ENCODE data around the gene MAGI2.

Gene MAGI2

DNA sequence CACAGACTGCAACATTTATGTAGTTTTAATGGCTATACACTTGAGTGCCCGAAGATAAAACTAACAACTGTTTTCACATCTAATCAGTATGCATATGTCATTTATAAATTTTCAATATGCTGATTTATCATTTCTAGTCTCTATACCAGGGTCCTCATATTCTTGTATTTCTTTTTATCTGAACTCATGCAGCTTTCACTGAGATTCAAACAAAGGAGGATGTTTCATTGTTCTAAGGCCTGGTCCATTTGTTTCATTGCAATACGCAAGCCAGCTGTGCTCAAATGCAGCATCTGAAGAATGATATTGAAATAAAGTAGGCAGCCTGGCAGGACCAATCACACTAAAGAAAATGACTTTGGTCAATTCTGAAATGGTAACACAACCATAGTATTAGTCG, 31.7 kb downstream of the MAGI2 start:
- no peaks in the 10 kb centered on the region for H3K9me3 Mint-ChIP-seq
- ATAC-seq (replicated peaks) (no peak), DNase-seq (no peak)
- no peak overlapping the region for H3K27ac Mint-ChIP-seq
- no peaks in the 10 kb centered on the region for H3K27me3 Mint-ChIP-seq
- H3K36me3 Mint-ChIP-seq = no peaks in the 10 kb centered on the region
- no peaks in the 10 kb centered on the region for H3K4me1 Mint-ChIP-seq
- no peak overlapping the region for H3K4me3 Mint-ChIP-seq

DNA sequence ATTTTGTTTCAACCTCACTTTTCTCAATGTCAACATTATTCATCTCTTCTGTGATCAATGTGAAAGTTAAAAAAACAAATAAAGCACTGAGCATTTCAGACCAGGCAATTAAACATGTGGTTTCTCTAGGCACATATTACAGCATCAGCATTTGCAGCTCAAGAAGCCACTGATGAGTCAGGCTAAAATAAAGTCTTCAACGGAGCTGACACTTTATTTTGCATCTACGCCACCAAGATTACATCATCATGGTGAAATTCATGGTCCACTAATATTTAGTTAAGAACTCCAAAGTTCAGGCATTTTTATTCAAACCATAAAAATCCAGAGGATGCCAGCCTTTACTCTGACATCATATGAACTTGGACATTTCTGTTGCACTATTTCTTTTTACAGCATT, 33.0 kb downstream of the MAGI2 start:
- Mint-ChIP-seq H3K9me3 (no peaks in the 10 kb centered on the region), H3K27me3 (no peaks in the 10 kb centered on the region), H3K36me3 (no peaks in the 10 kb centered on the region), H3K27ac (no peak overlapping the region), H3K4me1 (no peaks in the 10 kb centered on the region), H3K4me3 (no peak overlapping the region)
- ATAC-seq (replicated peaks) = no peak
- DNase-seq = no peak

DNA sequence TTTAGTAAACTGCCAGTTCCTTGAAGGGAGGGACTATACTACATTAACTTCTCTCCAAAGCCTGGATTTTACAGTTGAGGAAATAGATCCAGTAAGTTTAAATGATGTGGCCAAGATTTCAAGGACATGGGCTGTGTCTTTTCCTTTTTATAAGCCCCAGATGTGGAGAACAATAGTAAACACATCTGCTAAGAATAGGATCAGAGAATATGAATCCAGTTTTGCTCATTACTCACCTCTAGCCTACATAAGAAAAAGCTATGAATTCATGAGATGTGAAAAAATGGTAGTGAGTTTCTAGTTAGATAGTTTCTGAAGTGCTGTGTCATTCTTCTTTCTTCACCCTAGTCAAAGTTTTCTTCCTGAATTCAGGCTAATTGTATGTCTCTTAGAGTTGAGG, 38.6 kb downstream of the MAGI2 start:
- Mint-ChIP-seq H3K27ac (no peak overlapping the region), H3K36me3 (no peaks in the 10 kb centered on the region), H3K4me1 (no peaks in the 10 kb centered on the region), H3K9me3 (no peaks in the 10 kb centered on the region), H3K4me3 (no peak overlapping the region), H3K27me3 (no peaks in the 10 kb centered on the region)
- no peak for ATAC-seq (replicated peaks)
- DNase-seq = no peak

DNA sequence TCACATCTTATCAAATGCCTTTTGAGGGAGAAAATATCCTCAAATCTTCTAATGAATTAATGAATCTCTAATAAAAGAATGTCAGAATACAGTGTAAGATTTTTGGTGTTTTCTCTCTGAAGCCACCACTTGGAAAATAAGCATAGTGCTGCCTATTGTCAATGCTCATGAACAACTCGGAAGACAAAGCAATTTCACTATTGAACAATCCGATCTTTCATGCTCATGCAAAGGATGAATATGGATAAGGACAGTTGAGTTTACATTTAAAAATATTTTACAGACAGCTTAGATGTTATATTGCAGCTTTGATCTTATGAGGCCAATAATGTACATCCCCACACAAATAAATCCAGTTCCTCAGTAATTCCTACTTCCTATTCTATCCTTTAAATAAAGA, 40.6 kb downstream of the MAGI2 start:
- no peak overlapping the region for H3K27ac Mint-ChIP-seq
- DNase-seq (no peak), ATAC-seq (replicated peaks) (no peak)
- H3K9me3 Mint-ChIP-seq = no peaks in the 10 kb centered on the region
- H3K4me3 Mint-ChIP-seq = no peak overlapping the region
- H3K4me1 Mint-ChIP-seq = no peaks in the 10 kb centered on the region
- no peaks in the 10 kb centered on the region for H3K27me3 Mint-ChIP-seq
- no peaks in the 10 kb centered on the region for H3K36me3 Mint-ChIP-seq

DNA sequence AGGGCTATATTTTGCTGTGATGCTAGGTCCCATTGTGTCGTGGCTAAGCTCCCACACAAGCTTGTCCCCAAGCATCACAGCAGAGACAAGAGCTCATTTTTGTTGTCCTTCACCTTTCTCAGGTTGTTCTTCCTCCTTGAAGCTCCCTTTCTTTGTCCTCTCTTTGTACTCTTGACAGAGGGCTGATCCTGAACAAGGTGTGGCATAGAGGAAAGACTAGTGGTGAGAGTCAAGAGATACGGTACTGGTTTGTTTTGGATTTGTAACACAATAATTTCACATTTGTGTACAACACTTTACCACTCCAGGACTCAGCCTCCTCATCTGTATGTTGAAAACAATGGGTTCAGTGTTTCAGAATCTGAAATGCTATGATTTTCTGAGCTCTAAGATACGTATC, 41.0 kb downstream of the MAGI2 start:
- no peak for ATAC-seq (replicated peaks)
- H3K27ac Mint-ChIP-seq = no peak overlapping the region
- H3K36me3 Mint-ChIP-seq = no peaks in the 10 kb centered on the region
- H3K4me3 Mint-ChIP-seq = no peak overlapping the region
- H3K4me1 Mint-ChIP-seq = no peaks in the 10 kb centered on the region
- DNase-seq = no peak
- H3K27me3 Mint-ChIP-seq = no peaks in the 10 kb centered on the region
- no peaks in the 10 kb centered on the region for H3K9me3 Mint-ChIP-seq

DNA sequence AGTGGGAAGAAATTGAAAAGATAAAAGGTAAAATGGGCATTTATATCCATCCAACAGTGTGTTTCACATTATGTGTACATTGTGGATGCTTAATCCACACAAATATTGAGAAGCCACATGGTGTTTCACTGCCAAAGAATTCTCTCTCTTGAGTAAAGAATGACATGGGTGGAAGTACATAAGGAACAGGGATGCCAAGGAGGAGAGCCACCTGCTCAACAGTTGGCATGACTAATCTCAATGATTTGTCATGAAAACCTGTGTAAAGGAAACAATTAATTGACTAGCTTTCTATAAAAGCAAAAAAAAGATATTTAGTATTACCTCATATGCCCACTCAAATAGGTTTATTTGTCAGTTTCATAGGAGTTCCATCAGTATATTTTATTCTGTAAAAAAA, 43.1 kb downstream of the MAGI2 start:
- H3K9me3 Mint-ChIP-seq = no peaks in the 10 kb centered on the region
- no peaks in the 10 kb centered on the region for H3K36me3 Mint-ChIP-seq
- no peaks in the 10 kb centered on the region for H3K27me3 Mint-ChIP-seq
- ATAC-seq (replicated peaks) (no peak), DNase-seq (no peak)
- H3K4me3 Mint-ChIP-seq = no peak overlapping the region
- H3K27ac Mint-ChIP-seq = no peak overlapping the region
- no peaks in the 10 kb centered on the region for H3K4me1 Mint-ChIP-seq

DNA sequence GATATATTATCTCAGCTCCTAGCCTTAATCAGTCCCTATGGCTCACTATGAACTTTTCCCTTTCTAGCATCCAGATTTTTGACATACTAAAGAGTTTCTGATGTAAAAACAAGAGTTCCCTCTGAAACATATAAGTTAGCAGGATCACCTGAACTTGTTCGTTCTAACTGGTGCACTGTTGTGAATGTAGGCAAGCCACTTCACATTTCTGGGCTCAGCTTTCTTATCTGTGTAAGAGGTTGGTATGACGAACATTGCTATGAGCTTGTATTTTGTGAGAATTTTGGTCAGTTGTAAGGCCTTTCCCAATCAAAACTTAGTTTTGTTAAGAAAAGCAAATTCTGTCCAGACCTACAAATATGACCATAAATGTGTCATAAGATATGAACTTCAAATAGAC, 46.1 kb downstream of the MAGI2 start:
- H3K27ac Mint-ChIP-seq = no peak overlapping the region
- no peaks in the 10 kb centered on the region for H3K9me3 Mint-ChIP-seq
- H3K36me3 Mint-ChIP-seq = no peaks in the 10 kb centered on the region
- no peaks in the 10 kb centered on the region for H3K27me3 Mint-ChIP-seq
- no peak for ATAC-seq (replicated peaks)
- H3K4me1 Mint-ChIP-seq = no peaks in the 10 kb centered on the region
- no peak for DNase-seq
- H3K4me3 Mint-ChIP-seq = no peak overlapping the region

DNA sequence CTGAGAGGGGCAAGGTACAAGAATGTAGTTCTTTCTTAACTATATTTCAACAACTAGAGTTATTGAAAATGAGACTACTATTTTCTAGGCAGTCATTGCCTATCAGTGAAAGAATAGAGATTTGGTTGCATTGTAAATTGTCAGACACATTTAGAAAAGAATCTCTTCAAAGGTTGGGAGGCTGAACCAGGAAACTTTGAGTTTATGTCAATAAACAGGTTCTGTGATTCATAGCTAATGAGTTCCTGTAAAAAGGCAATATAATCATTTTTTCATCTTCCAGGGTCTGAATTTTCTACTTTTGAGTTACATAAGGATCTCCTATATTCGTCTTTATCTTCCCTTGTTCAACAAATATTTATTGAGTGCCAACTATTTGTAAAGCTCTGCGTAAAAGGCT, 47.1 kb downstream of the MAGI2 start:
- H3K9me3 Mint-ChIP-seq = no peaks in the 10 kb centered on the region

DNA sequence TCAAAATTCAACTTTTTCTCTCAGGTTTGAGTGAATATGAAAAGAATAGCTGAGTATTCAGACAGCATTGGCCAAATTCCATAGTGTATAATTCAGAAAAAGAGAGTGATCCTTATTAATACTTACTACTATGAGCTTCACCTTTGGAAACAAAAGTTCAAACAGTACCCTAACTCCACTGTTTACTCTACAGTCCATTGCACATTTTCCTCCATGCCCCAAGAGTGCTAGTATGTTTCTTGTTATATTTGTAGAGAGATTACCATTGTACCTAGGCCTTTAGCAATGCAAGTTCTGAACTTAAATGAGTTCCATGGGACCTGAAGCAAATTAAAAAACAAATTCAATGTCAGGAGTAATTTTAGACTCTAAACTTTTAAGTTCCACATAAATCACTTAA, 48.1 kb downstream of the MAGI2 start:
- H3K36me3 Mint-ChIP-seq = no peaks in the 10 kb centered on the region
- no peak overlapping the region for H3K27ac Mint-ChIP-seq
- no peak for ATAC-seq (replicated peaks)
- DNase-seq = no peak
- no peaks in the 10 kb centered on the region for H3K9me3 Mint-ChIP-seq
- H3K27me3 Mint-ChIP-seq = no peaks in the 10 kb centered on the region
- H3K4me1 Mint-ChIP-seq = no peaks in the 10 kb centered on the region
- no peak overlapping the region for H3K4me3 Mint-ChIP-seq

More for the DNA sequence above, 47.1 kb downstream of the MAGI2 start:
- ATAC-seq (replicated peaks) (no peak), DNase-seq (no peak)
- H3K4me1 Mint-ChIP-seq = no peaks in the 10 kb centered on the region
- H3K27me3 Mint-ChIP-seq = no peaks in the 10 kb centered on the region
- H3K27ac Mint-ChIP-seq = no peak overlapping the region
- no peaks in the 10 kb centered on the region for H3K36me3 Mint-ChIP-seq
- no peak overlapping the region for H3K4me3 Mint-ChIP-seq

DNA sequence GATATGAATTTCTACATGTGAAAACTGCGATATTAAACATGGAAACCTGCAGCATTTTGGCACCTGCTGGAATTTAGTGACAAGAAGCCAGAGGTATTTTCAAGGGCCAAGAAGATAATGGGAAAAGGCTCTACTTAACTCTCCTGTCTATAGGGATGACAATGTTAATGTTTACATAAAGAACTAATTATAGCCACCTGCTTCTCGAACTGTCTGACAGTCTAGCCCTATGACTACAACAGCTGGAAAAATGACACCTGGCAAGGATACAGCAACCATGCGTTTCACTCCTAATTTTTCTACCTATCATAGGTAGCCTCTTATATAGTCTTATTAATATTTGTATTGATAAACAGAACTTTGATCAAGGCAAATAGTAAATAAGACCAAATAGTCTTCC, 49.6 kb downstream of the MAGI2 start:
- Mint-ChIP-seq H3K4me1 (no peaks in the 10 kb centered on the region), H3K27ac (no peak overlapping the region), H3K36me3 (no peaks in the 10 kb centered on the region), H3K27me3 (no peaks in the 10 kb centered on the region), H3K9me3 (no peaks in the 10 kb centered on the region), H3K4me3 (no peak overlapping the region)
- ATAC-seq (replicated peaks) (no peak), DNase-seq (no peak)

DNA sequence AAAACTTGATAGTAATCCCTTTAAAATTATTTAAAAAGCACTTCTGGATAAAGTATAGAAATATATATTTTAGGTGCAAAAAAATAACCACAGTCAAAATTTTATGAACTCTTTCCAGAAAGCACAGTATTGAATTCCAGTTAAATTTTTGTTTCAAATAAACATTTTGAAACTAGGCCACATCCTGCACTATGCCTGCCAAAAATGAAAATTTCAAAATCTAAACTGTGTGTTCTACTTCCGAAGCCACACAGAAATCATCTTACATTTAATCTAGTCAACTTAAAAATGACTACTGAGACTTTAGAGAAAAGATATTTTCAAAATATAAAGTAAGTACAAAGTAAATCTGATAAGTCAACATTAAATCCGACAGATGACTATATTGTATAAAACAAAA, 50.0 kb downstream of the MAGI2 start:
- H3K4me3 Mint-ChIP-seq = no peak overlapping the region
- DNase-seq = no peak
- no peak for ATAC-seq (replicated peaks)
- no peaks in the 10 kb centered on the region for H3K36me3 Mint-ChIP-seq
- H3K27ac Mint-ChIP-seq = no peak overlapping the region
- H3K4me1 Mint-ChIP-seq = no peaks in the 10 kb centered on the region
- no peaks in the 10 kb centered on the region for H3K9me3 Mint-ChIP-seq
- no peaks in the 10 kb centered on the region for H3K27me3 Mint-ChIP-seq

DNA sequence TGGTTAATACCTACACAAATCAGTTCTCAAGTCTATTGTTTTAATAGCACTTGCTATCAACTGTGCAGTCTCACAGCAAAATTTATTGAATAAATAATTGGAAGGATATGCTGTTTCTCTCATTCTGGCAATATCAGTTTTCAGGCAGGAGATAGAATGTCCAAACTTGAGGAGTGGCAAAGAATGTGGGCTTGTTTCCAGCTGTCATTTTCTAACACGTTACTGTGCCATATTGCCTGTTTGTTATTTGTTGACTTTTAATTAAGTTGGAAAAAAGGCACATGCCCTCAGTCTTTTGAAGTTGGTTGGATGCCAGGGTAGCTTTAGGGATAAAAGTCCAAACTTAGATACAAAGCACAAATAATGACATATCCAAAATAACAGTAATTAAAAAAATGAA, 52.2 kb downstream of the MAGI2 start:
- Mint-ChIP-seq H3K4me3 (no peak overlapping the region), H3K4me1 (no peaks in the 10 kb centered on the region), H3K36me3 (no peaks in the 10 kb centered on the region), H3K9me3 (no peaks in the 10 kb centered on the region), H3K27ac (no peak overlapping the region), H3K27me3 (no peaks in the 10 kb centered on the region)
- DNase-seq (no peak), ATAC-seq (replicated peaks) (no peak)

DNA sequence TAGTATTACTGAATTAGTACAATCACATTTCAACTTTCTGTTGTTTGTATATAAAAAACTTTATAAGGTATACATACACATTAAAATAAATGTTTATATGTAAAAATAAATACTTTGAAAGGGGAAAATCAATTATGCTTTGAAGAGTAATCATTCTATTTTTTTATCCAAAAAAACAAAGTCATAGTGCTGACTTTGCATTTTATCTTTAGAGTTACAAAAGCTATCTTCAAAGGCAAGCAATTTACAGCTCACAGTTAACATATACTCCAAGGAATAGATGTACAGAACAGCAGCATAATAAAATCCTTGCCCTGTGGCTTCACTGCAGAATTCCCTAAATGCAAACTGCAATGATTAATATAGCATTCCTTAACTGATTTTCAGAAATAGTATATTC, 53.2 kb downstream of the MAGI2 start:
- ATAC-seq (replicated peaks) (no peak), DNase-seq (no peak)
- Mint-ChIP-seq H3K27me3 (no peaks in the 10 kb centered on the region), H3K4me1 (no peaks in the 10 kb centered on the region), H3K27ac (no peak overlapping the region), H3K4me3 (no peak overlapping the region), H3K36me3 (no peaks in the 10 kb centered on the region), H3K9me3 (no peaks in the 10 kb centered on the region)

DNA sequence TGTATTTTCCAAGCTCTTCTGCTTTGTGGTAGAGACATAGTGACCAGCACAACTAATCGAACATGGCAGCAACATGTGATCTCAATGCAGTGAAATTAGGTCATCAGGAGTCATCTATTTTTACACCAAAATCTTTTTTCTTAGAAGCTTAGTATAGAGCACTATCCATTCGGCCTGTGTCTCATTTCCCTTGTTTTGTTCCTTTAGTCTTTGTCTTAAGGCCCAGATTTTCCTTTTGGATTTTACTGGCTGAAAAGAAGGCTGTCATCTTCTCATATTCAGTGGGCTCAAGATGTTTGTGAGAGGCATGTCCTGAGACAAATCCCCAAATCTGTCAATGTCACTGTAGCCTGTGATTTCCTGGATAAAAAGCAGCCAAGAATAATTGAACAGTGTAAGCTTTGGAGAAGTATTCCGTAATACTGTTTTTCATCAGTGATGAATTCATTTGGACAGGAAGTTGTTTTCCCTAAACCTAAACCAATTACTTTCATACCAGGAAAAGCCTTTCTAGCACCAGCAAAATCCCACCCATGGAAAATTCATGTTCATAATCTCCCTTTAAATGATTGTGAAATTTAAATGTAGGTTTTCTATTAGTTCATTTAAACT, 55.2 kb downstream of the MAGI2 start:
- H3K27ac Mint-ChIP-seq = no peak overlapping the region
- no peaks in the 10 kb centered on the region for H3K27me3 Mint-ChIP-seq
- H3K4me1 Mint-ChIP-seq = no peaks in the 10 kb centered on the region
- H3K36me3 Mint-ChIP-seq = no peaks in the 10 kb centered on the region
- no peaks in the 10 kb centered on the region for H3K9me3 Mint-ChIP-seq
- H3K4me3 Mint-ChIP-seq = no peak overlapping the region
- DNase-seq (no peak), ATAC-seq (replicated peaks) (no peak)

DNA sequence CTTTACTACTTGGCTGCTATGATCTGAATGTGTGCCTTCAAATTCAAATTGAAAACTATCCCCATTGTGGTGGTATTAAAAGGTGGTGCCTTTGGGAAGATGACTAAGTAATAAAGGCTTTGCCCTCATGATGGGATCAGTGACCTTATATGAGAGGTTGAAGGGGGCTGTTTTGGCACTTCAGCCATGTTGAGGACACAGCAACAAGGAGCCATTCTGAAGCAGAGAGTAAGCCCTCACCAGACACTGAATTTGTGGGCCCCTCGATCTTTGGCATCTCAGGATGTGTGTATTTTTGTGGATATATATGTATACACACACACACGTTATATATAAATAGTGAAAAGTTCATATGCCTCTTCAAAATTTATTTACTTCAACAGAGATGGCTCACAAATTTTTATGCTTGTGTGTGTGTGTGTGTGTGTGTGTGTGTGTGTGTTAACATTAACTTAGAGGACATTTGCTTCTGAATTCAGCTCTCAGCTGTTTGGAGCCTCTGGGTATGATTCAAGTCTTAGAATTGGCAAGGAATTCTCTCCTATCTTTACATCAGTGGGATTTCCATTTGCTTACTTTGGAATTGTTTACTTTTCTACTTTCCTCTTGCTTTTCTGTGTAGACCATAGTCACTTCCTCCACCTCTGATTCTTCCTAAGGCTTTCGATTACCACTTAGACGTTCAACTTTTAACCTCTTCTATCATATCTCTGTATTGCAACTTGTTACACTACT, 66.6 kb downstream of the MAGI2 start:
- H3K4me3 Mint-ChIP-seq = no peak overlapping the region
- no peaks in the 10 kb centered on the region for H3K27me3 Mint-ChIP-seq
- no peak for ATAC-seq (replicated peaks)

DNA sequence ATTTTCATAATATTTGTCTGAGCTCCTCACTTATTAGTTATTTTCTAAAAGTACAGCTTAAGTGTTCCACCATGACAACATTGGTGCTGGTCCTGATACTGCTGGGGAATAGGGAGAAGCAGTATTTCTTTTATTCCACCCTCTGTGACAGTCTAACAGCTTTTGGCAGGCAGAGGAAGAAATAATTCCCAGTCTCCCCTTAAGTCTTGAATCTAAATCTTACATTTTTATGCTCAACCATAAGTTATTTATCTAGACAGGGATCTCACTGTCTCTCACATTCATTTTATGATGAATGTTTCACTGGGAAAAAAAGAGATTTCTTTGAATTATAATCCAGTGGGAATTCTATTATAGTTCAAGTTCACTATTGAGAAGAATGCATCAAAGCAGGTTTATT, 71.5 kb downstream of the MAGI2 start:
- no peak for DNase-seq
- no peak overlapping the region for H3K4me3 Mint-ChIP-seq
- ATAC-seq (replicated peaks) = no peak
- H3K4me1 Mint-ChIP-seq = no peaks in the 10 kb centered on the region
- H3K9me3 Mint-ChIP-seq = no peaks in the 10 kb centered on the region
- H3K27me3 Mint-ChIP-seq = no peaks in the 10 kb centered on the region
- no peak overlapping the region for H3K27ac Mint-ChIP-seq
- no peaks in the 10 kb centered on the region for H3K36me3 Mint-ChIP-seq

More for the DNA sequence above, 66.6 kb downstream of the MAGI2 start:
- Mint-ChIP-seq H3K36me3 (no peaks in the 10 kb centered on the region), H3K27ac (no peak overlapping the region), H3K9me3 (peaks cover 2 to 3% of the 10 kb centered on the region in 2 donors), H3K4me1 (no peaks in the 10 kb centered on the region)
- no peak for DNase-seq
